ENCODE data around the gene POLE3.
"Not testable (repeated sequence)": the region's sequence is repeated elsewhere in the genome, so short reads cannot be mapped to it uniquely, and the experiment has no call there.

Gene POLE3, protein sequence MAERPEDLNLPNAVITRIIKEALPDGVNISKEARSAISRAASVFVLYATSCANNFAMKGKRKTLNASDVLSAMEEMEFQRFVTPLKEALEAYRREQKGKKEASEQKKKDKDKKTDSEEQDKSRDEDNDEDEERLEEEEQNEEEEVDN

DNA sequence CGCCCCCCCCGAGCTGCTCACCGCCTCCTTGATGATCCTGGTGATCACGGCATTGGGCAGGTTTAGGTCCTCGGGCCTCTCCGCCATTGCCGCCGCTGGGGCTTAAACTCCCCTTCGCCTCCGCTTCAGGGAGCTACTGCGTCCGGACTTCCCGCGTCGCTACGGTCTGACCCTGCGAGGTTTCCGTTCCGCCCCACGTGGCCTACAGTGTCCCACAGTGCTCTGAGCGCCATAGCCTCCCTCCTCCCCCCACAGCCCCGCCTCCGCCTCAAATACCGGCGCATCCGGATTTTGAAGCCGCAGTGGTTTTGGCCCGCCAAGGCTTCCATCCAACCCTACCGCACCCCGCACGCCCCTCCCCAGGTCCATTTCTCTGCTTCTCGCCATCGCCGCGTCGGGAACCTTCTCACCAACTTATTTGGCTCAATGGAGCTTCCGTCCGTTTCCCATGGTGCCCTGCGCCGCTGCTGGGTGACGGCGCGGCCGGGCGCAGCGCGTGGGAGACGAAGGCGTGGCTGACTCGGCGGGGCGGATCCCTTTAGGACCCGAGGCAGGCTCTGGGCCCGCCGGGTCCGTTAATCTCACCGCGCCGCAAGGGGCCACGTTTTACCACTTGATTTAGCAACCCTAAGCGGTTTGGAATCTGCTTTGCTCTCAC is at the start of gene POLE3, which contains the start of gene C9orf43:
TSS of gene POLE3 (minus strand) at position 469 of the 658 bp plus-strand sequence. CDS start at position 87, 382 bp downstream.
TSS of gene C9orf43 (plus strand) at position 541 of the 658 bp plus-strand sequence. CDS start 2,747 bp downstream, outside the sequence.
- DNase-seq, result peak; percentile 94 to 95

GRCh38 chr9:113456235-113456634 is 45.8 kb upstream of the POLE3 start:
- no peak for DNase-seq

GRCh38 chr9:113454914-113455761 is 44.7 kb upstream of the POLE3 start:
- DNase-seq, result no peak

GRCh38 chr9:113452113-113452605 is 41.7 kb upstream of the POLE3 start:
- no peak for DNase-seq

GRCh38 chr9:113449376-113449775 is 38.9 kb upstream of the POLE3 start:
- DNase-seq, result no peak

DNA sequence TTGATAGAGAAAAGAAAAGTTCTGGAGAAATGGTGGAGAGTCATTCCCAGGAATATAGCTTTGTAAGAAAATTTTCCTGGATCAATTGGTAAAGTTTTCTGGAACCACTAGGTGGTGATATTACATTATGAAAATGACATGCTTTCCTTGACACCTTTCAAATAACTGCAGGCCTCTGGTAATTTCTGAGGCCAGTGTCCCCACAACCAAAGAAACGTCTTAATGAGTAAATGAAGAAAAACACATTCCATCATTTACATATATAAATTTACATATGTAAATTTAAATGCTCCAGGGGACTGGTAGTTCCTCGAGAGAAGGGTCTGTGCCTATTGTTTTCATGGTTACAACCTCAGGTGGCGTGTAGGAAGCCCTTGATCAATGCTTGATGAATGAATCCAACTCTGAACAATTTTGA is 35.9 kb upstream of the POLE3 start:
- no peak for DNase-seq

DNA sequence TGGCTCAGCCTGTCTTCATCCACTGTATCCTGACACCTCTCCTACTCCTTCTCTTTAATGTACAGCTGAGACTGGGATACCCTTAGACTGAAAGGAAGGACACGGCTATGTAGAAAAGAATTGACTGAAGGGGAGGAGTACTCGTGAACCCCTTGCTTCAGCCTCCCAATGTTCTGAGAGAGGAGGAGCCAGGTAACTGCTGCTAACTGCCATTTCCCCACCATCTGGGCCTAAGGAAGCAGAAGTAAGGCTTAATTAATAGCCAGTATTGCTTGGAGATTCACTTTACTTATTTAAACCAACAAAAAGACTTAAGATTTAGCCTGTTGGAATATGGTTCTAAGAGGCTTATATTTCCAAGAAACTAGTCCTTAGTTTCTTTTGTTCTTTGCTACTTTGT is 34.3 kb upstream of the POLE3 start:
- DNase-seq, result no peak

DNA sequence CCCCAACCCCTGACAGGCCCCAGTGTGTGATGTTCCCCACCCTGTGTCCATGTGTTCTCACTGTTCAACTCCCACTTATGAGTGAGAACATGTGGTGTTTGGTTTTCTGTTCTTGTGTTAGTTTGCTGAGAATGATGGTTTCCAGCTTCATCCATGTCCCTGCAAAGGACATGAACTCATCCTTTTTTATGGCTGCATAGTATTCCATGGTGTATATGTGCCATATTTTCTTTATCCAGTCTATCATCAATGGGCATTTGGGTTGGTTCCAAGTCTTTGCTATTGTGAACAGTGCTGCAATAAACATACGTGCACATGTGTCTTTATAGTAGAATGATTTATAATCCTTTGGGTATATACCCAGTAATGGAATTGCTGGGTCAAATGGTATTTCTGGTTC is 27.2 kb upstream of the POLE3 start:
- not testable (repeated sequence) for DNase-seq

DNA sequence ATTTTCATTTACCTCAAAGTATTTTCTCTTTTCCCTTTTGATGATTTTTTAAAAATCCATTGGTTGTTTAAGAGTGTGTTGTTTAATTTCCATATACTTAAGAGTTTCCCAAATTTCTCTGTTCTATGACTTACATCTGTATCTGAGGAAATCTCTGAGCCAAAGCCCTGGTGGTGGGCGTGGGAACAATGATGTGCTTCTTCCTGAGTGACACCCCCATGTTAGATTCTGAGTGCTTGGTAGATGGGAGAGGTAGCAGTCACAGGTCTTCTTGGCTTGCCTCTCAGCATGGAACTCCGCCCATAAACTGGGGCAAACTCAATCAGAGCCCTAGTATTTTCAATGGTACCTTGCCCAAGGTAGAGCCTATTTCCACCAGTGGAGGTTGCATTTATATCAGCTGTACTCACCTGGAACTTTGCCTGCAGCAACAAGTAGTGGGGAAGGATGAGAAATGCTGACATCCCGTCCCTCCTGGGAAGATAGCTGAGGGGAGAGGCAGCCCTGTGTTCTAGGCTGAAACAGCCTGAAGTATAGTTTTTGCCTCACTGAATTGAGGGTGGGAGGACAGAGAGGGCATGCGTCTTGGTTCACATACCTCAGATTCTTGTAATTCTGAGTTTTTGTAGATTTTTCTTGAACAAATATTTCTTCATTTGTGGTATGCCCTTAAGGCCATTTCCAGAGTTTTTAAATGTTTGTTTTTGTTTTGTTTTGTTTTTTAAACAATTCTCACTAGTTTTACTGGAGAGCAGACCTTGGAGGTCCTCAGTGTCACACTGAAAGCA is 26.4 kb upstream of the POLE3 start:
- DNase-seq, result no peak

DNA sequence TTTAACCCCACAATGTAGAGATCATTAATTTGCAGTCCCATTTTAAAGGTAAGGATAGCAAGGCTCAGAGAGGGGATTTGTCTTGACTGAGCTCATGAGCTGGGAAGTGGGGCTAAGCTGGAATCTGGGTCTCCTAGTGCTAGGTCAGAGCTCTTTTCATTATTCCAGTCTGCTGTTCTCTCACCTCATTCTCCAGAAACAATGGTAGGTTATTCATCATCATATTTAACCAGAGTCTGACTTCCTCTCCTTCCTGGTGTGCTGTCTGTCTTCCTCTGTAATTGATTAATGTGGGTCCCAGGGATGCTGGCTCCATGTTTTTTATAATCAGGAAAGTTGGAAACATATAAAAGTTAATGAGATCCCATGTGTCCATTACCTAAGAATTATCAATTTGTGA is 20.7 kb upstream of the POLE3 start:
- DNase-seq, result no peak

DNA sequence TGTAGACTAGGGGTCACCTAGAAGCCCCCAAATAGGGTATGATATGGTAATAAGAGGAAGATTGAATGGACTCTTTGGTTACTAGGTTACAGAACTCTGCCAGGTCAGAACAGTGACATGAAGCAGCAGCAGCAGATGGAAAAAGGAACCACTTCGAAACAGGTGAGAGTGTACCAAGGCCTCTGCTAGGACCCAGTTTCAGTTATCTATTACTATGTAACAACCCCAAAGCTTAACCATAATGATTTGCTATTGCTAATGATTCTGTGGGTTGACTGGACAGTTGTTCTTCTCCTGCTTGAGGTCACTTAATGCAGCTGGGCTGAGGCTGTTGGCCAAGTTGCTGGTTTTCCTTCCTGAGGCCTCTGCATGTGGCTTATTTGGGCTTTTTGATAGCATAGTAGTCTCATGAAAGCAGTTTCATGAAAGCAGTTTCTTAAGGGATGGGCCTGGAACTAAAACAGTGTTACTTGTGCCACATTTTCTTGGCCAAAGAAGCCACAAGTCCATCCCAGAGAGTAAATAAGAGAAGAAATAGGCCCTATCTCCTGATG is 17.7 kb upstream of the POLE3 start:
- DNase-seq, result no peak

- DNase-seq, result no peak
Measured at GRCh38 chr9:113427629-113428028, 17.2 kb upstream of the POLE3 start.

- DNase-seq, result no peak
Measured at GRCh38 chr9:113426701-113427100, 16.2 kb upstream of the POLE3 start.

GRCh38 chr9:113425072-113425471 is 14.6 kb upstream of the POLE3 start:
- no peak for DNase-seq

- no peak for DNase-seq
Measured at GRCh38 chr9:113421726-113422125, 11.3 kb upstream of the POLE3 start.

- DNase-seq, result no peak
Measured at GRCh38 chr9:113417370-113417769, 6.9 kb upstream of the POLE3 start.

DNA sequence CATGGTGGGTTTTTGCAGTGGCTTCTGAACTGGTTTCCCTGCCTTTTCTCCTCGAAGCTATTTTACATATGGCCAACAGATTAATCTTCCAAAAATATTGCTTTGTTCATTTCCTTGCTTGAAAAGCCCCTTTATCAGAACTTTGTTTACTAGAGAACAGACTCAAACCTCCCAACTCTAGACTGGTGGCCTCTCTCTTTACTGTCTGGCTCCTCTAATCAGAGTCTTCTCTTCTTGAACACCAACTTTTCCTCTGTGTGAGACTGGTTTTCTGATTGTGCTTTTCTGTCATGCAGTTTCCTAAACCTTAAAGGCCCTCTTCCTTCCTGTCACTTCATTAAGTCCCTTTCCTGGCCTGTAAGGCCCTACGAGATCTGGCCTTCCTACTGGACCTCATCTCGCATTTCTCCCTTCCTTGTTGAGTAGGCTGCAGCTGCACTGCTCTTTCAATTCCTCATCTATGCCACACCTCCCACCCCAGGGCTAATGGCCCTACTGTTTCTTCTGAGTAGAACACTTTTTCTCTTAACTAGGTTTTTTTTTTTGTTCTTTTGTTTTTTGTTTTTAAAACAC is 5.8 kb upstream of the POLE3 start:
- no peak for DNase-seq

GRCh38 chr9:113409883-113410206 is 630 bp downstream of the POLE3 start:
- no peak for DNase-seq

DNA sequence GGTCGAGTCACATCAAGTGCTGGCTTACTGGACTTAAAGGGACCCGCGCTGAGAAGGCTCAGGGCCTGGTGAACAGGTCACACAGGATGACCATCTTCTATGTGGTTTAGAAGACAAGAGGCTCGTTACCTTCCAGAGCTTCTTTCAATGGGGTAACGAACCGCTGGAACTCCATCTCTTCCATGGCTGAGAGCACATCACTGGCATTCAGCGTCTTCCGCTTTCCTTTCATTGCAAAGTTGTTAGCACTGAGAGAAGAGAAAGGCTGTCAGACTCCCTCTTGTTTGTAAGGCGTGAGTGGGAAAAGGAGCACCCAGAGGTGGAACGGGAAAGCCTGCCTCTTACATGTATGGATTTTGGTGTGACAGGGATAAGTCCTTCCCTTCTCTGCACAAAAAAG is 994 bp downstream of the POLE3 start:
- DNase-seq, result no peak

GRCh38 chr9:113406873-113407511 is 3.5 kb downstream of the POLE3 start:
- DNase-seq, result peak; percentile 30 to 46

GRCh38 chr9:113406353-113406752 is 4.1 kb downstream of the POLE3 start:
- DNase-seq, result not testable (repeated sequence)

DNA sequence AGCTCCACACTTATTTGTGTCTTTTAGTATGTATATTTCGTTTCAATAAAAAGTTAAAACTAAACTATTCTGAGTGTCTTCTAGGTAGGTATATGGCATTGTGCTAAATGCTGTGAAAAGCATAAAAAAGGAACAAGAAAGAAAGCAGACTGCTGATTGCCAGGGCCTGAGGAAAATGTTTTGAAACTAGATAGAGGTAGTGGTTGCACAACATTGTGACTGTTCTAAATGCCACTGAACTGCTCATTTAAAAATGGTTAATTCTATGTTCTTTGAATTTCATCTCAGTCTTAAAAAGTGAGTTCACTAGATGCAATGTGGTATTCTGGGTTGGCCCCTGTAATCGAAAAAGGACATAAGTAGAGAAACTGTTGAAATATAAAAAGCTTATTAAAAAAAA is 6.8 kb downstream of the POLE3 start:
- DNase-seq, result no peak
